ENCODE measurements around the gene C1orf87.

The C1orf87 gene

GRCh38 chr1:60073605-60074278 is at the start of gene C1orf87 (continued):
- TF ChIP-seq ZNF302 (tag by site-specific recombination; IDR thresholded peaks at IDR 0.05; ENCODE audit: low read depth): no peak
- no peak for TF ChIP-seq ZNF324 (tag by site-specific recombination; IDR thresholded peaks at IDR 0.05)
- peak; percentile 50 for TF ChIP-seq SP2 (tag by site-specific recombination; IDR thresholded peaks at IDR 0.05)
- TF ChIP-seq ZIC2 (tag by site-specific recombination; IDR thresholded peaks at IDR 0.05): no peak
- TF ChIP-seq ZNF791 (tag by site-specific recombination; IDR thresholded peaks at IDR 0.05): no peak
- no peak for TF ChIP-seq ZFP3 (tag by site-specific recombination; IDR thresholded peaks at IDR 0.05; ENCODE audit: low read depth)
- no peak for TF ChIP-seq MYNN (tag by site-specific recombination; IDR thresholded peaks at IDR 0.05; ENCODE audit: borderline replicate concordance)
- TF ChIP-seq ZSCAN5A (tag by site-specific recombination; IDR thresholded peaks at IDR 0.05): no peak

GRCh38 chr1:60118085-60118484 is 44.5 kb upstream of the C1orf87 start:
- no peaks in the 10 kb centered on the region for H3K4me1 ChIP-seq (ENCODE audit: control insufficient read depth, insufficient read depth, low read length)
- no peak overlapping the region for H3K27ac ChIP-seq (ENCODE audit: extremely low read depth, low read depth, low read length)
- H3K9me3 ChIP-seq (ENCODE audit: control insufficient read depth, insufficient read depth, low read depth, low read length): no peaks in the 10 kb centered on the region
- H3K36me3 ChIP-seq (ENCODE audit: control insufficient read depth in 2 of 2, insufficient read depth in 1 of 2, low read length in 2 of 2): no peaks in the 10 kb centered on the region
- no peak overlapping the region for H3K4me3 ChIP-seq (ENCODE audit: low read depth, low read length)
- POLR2A ChIA-PET: no interaction called here
- CTCF ChIA-PET: no interaction called here
- TF ChIP-seq MEIS1 (CRISPR knock-in tag; IDR thresholded peaks at IDR 0.05; ENCODE audit: borderline replicate concordance) (no peak), PRDM10 (tag by site-specific recombination; IDR thresholded peaks at IDR 0.05) (no peak), MZF1 (tag by site-specific recombination; IDR thresholded peaks at IDR 0.05; ENCODE audit: borderline replicate concordance) (no peak), ZNF148 (tag by site-specific recombination; IDR thresholded peaks at IDR 0.05; ENCODE audit: borderline replicate concordance) (no peak), ZNF549 (tag by site-specific recombination; IDR thresholded peaks at IDR 0.05) (no peak), ZNF561 (tag by site-specific recombination; IDR thresholded peaks at IDR 0.05; ENCODE audit: borderline replicate concordance) (no peak), ZNF624 (tag by site-specific recombination; IDR thresholded peaks at IDR 0.05) (no peak), ZBTB21 (tag by site-specific recombination; IDR thresholded peaks at IDR 0.05) (no peak), ZNF114 (tag by site-specific recombination; IDR thresholded peaks at IDR 0.05) (no peak), TCF7L2 (IDR thresholded peaks at IDR 0.05; ENCODE audit: borderline replicate concordance, low read depth, low read length) (no peak), ZNF280C (tag by site-specific recombination; IDR thresholded peaks at IDR 0.05) (no peak), ZNF280D (tag by site-specific recombination; IDR thresholded peaks at IDR 0.05) (no peak), ZNF146 (tag by site-specific recombination; IDR thresholded peaks at IDR 0.05) (no peak)

Data from HEK293 (cell line).